ENCODE measurements around the gene AOPEP. TPM values are rescaled to one million over a fixed set of nuclear protein-coding genes. Genes with fewer than 3 reads are reported as not detected.

The AOPEP gene
- total RNA-seq, 1 experiment from 2014 or later: 89.5 TPM

GRCh38 chr9:95070549-95071021 lies 344.1 kb downstream of the AOPEP start:
- no TSS peak for BruUV-seq (replicated peaks)
- H3K4me1 Mint-ChIP-seq (ENCODE audit: low read depth, unreplicated experiment): peaks cover 7% of the 10 kb centered on the region
- intact Hi-C loops (cut with micrococcal nuclease; ENCODE audit: unreplicated experiment): no loop called here
- H3K4me3 Mint-ChIP-seq (ENCODE audit: low read depth, unreplicated experiment): no peak overlapping the region
- H3K27me3 Mint-ChIP-seq (ENCODE audit: unreplicated experiment): no peaks in the 10 kb centered on the region
- CTCF ChIA-PET: no interaction called here
- H3K27ac Mint-ChIP-seq (ENCODE audit: unreplicated experiment): no peak overlapping the region
- H3K9me3 Mint-ChIP-seq (ENCODE audit: low read depth, unreplicated experiment): no peaks in the 10 kb centered on the region
- H3K36me3 Mint-ChIP-seq (ENCODE audit: insufficient read depth, unreplicated experiment): peaks cover 53% of the 10 kb centered on the region
- DNase-seq: no peak
- TF ChIP-seq, protein P1, sequence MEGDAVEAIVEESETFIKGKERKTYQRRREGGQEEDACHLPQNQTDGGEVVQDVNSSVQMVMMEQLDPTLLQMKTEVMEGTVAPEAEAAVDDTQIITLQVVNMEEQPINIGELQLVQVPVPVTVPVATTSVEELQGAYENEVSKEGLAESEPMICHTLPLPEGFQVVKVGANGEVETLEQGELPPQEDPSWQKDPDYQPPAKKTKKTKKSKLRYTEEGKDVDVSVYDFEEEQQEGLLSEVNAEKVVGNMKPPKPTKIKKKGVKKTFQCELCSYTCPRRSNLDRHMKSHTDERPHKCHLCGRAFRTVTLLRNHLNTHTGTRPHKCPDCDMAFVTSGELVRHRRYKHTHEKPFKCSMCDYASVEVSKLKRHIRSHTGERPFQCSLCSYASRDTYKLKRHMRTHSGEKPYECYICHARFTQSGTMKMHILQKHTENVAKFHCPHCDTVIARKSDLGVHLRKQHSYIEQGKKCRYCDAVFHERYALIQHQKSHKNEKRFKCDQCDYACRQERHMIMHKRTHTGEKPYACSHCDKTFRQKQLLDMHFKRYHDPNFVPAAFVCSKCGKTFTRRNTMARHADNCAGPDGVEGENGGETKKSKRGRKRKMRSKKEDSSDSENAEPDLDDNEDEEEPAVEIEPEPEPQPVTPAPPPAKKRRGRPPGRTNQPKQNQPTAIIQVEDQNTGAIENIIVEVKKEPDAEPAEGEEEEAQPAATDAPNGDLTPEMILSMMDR (IDR thresholded peaks at IDR 0.05; ENCODE audit: unreplicated experiment): no peak

- H3K36me3 Mint-ChIP-seq (ENCODE audit: insufficient read depth, unreplicated experiment): peaks cover 46% of the 10 kb centered on the region
These were observed 345.0 kb downstream of the AOPEP start for GRCh38 chr9:95071450-95071849.

DNA sequence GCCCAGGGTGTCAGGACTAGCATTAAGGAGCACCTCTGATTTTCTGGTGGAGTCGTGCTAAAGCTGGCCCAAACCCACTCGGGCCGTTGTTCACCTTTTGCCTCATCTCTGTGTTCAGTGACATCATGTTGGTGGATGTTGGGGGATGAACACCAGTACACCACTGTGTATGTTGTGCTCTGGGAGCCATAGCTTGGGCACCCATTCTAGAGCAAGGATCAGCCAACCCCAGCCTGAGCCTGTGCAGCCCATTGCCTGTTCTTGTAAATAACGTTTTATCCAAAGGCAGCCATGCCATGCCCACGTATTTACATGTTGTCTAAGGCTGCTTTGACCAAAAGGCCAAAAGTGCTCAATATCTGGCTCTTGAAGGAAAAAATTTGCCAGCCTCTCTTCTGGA lies 345.4 kb downstream of the AOPEP start:
- peaks cover 46% of the 10 kb centered on the region for H3K36me3 Mint-ChIP-seq (ENCODE audit: insufficient read depth, unreplicated experiment)
- H3K27me3 Mint-ChIP-seq (ENCODE audit: unreplicated experiment): no peaks in the 10 kb centered on the region
- intact Hi-C loops (cut with micrococcal nuclease; ENCODE audit: unreplicated experiment): no loop called here
- H3K27ac Mint-ChIP-seq (ENCODE audit: unreplicated experiment): no peak overlapping the region
- BruUV-seq (replicated peaks): no TSS peak
- TF ChIP-seq, protein P1 (IDR thresholded peaks at IDR 0.05; ENCODE audit: unreplicated experiment): no peak
- peaks cover 10% of the 10 kb centered on the region for H3K4me1 Mint-ChIP-seq (ENCODE audit: low read depth, unreplicated experiment)
- H3K9me3 Mint-ChIP-seq (ENCODE audit: low read depth, unreplicated experiment): no peaks in the 10 kb centered on the region
- no peak overlapping the region for H3K4me3 Mint-ChIP-seq (ENCODE audit: low read depth, unreplicated experiment)
- CTCF ChIA-PET: interaction anchor here (1.1 kb wide), 1 partner anchor 27 kb away, joined by 3 read pairs; no protein-coding TSS in a partner anchor
- DNase-seq: no peak

More at GRCh38 chr9:95071450-95071849, 345.0 kb downstream of the AOPEP start:
- Mint-ChIP-seq H3K27me3 (ENCODE audit: unreplicated experiment) (no peaks in the 10 kb centered on the region), H3K4me1 (ENCODE audit: low read depth, unreplicated experiment) (peaks cover 7% of the 10 kb centered on the region), H3K27ac (ENCODE audit: unreplicated experiment) (no peak overlapping the region), H3K9me3 (ENCODE audit: low read depth, unreplicated experiment) (no peaks in the 10 kb centered on the region), H3K4me3 (ENCODE audit: low read depth, unreplicated experiment) (no peak overlapping the region)
- DNase-seq: no peak
- BruUV-seq (replicated peaks): no TSS peak
- intact Hi-C loops (cut with micrococcal nuclease; ENCODE audit: unreplicated experiment): no loop called here
- TF ChIP-seq, protein P1 (IDR thresholded peaks at IDR 0.05; ENCODE audit: unreplicated experiment): no peak
- CTCF ChIA-PET: no interaction called here

DNA sequence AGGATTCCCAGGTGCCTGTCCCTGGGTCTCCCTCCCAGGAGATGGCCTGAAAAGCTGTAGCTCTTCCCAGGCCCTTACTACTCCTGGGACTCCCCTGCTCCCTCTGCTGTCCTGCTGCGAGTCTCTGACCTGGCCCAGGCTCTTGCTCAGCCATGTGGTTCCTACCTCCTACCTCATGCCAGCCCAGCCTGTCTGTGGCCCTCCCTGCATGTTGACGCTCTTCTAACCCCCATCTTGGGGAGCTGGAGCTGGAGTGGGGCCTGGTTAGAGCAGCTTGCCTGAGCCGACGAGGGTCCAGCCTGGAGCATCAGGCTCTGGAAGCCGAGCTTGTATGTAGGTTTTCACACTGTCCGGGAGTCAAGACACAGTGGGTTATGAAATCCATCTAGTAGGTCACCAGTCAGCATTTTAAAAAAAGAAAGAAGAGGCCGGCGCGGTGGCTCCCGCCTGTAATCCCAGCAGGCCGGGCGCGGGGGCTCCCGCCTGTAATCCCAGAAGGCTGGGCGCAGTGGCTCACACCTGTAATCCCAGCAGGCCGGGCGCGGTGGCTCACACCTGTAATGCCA lies 346.6 kb downstream of the AOPEP start:
- Mint-ChIP-seq H3K27me3 (ENCODE audit: unreplicated experiment) (no peaks in the 10 kb centered on the region), H3K4me1 (ENCODE audit: low read depth, unreplicated experiment) (peaks cover 15% of the 10 kb centered on the region), H3K4me3 (ENCODE audit: low read depth, unreplicated experiment) (no peak overlapping the region), H3K9me3 (ENCODE audit: low read depth, unreplicated experiment) (no peaks in the 10 kb centered on the region), H3K27ac (ENCODE audit: unreplicated experiment) (no peak overlapping the region), H3K36me3 (ENCODE audit: insufficient read depth, unreplicated experiment) (peaks cover 55% of the 10 kb centered on the region)
- TF ChIP-seq, protein P1 (IDR thresholded peaks at IDR 0.05; ENCODE audit: unreplicated experiment): no peak
- no peak for DNase-seq
- no TSS peak for BruUV-seq (replicated peaks)
- intact Hi-C loops (cut with micrococcal nuclease; ENCODE audit: unreplicated experiment): no loop called here
- CTCF ChIA-PET: interaction anchor here (0.6 to 1.1 kb wide), 3 partner anchors 28 to 374 kb away, joined by 3 read pairs; no protein-coding TSS in a partner anchor
